GM10266 (cell line): ENCODE data around the gene MSH6.

Source experiments
- DNase-seq: peaks from one replicate; pipeline ENCODE4 v3.0.0; 2012; ENCODE audit errors: extremely low spot score
- CTCF ChIP-seq: IDR thresholded peaks from 2 replicates; pipeline ENCODE4 v1.5.1; 2012; ENCODE audit warnings: mild to moderate bottlenecking, low read depth; ENCODE audit not compliant: control insufficient read depth, insufficient read depth; ENCODE audit errors: missing control alignments

Gene MSH6

GRCh38 chr2:47783486-47784351, 774 bp downstream of the MSH6 start:
- peak; percentile 89 for DNase-seq

GRCh38 chr2:47784352-47784851, 1.5 kb downstream of the MSH6 start:
- no peak for TF ChIP-seq CTCF
- DNase-seq, result no peak

More at GRCh38 chr2:47783486-47784351, 774 bp downstream of the MSH6 start:
- TF ChIP-seq CTCF, result peak; percentile 31

- no peak for DNase-seq
- no peak for TF ChIP-seq CTCF
These were observed 3.0 kb downstream of the MSH6 start for GRCh38 chr2:47785986-47786385.

GRCh38 chr2:47796090-47796697, 13.2 kb downstream of the MSH6 start:
- no peak for DNase-seq
- TF ChIP-seq CTCF, result no peak

GRCh38 chr2:47798631-47799030, 15.7 kb downstream of the MSH6 start:
- TF ChIP-seq CTCF, result no peak
- DNase-seq, result no peak

- TF ChIP-seq CTCF, result no peak
These were observed 16.2 kb downstream of the MSH6 start for GRCh38 chr2:47799031-47799609.

More at GRCh38 chr2:47799031-47799609, 16.2 kb downstream of the MSH6 start:
- no peak for DNase-seq
